COR-L47 (cell line): ENCODE data around the gene WWC1.

ENCODE experiments used
- DNase-seq: peaks from one replicate; lab custom pipeline; 2025; lab: John Stamatoyannopoulos, UW

WWC1 gene

GRCh38 chr5:168291342-168291963 lies at the start of gene WWC1:
Gene WWC1, plus strand, starts transcription at chr5:168291645. Its CDS starts 508 bp downstream, at chr5:168292153.
- DNase-seq = peak; percentile 82

- no peak for DNase-seq
Measured at GRCh38 chr5:168244838-168245559, 46.4 kb upstream of the WWC1 start.

GRCh38 chr5:168249923-168250322 lies 41.5 kb upstream of the WWC1 start:
- no peak for DNase-seq

- no peak for DNase-seq
Measured at GRCh38 chr5:168251259-168251658, 40.2 kb upstream of the WWC1 start.

GRCh38 chr5:168254013-168254693 lies 37.3 kb upstream of the WWC1 start:
- DNase-seq = no peak

- DNase-seq = no peak
Measured at GRCh38 chr5:168260353-168261226, 30.9 kb upstream of the WWC1 start.

- DNase-seq = no peak
Measured at GRCh38 chr5:168261227-168261571, 30.2 kb upstream of the WWC1 start.

- DNase-seq = no peak
Measured at GRCh38 chr5:168262042-168262743, 29.3 kb upstream of the WWC1 start.

- no peak for DNase-seq
Measured at GRCh38 chr5:168263121-168263520, 28.3 kb upstream of the WWC1 start.

- no peak for DNase-seq
Measured at GRCh38 chr5:168266016-168266415, 25.4 kb upstream of the WWC1 start.

GRCh38 chr5:168268949-168269936 lies 22.2 kb upstream of the WWC1 start:
- DNase-seq = peak; percentile 93

- DNase-seq = no peak
Measured at GRCh38 chr5:168269937-168270330, 21.5 kb upstream of the WWC1 start.

- DNase-seq = no peak
Measured at GRCh38 chr5:168270476-168270875, 21.0 kb upstream of the WWC1 start.

- DNase-seq = peak; percentile 32
Measured at GRCh38 chr5:168273056-168273980, 18.1 kb upstream of the WWC1 start.

- no peak for DNase-seq
Measured at GRCh38 chr5:168274406-168274805, 17.0 kb upstream of the WWC1 start.

- DNase-seq = no peak
Measured at GRCh38 chr5:168275940-168276339, 15.5 kb upstream of the WWC1 start.

- DNase-seq = no peak
Measured at GRCh38 chr5:168282120-168282519, 9.3 kb upstream of the WWC1 start.

- no peak for DNase-seq
Measured at GRCh38 chr5:168284809-168285208, 6.6 kb upstream of the WWC1 start.

GRCh38 chr5:168285696-168286095 lies 5.7 kb upstream of the WWC1 start:
- no peak for DNase-seq
